ENCODE measurements around the gene THRAP3.

DNA sequence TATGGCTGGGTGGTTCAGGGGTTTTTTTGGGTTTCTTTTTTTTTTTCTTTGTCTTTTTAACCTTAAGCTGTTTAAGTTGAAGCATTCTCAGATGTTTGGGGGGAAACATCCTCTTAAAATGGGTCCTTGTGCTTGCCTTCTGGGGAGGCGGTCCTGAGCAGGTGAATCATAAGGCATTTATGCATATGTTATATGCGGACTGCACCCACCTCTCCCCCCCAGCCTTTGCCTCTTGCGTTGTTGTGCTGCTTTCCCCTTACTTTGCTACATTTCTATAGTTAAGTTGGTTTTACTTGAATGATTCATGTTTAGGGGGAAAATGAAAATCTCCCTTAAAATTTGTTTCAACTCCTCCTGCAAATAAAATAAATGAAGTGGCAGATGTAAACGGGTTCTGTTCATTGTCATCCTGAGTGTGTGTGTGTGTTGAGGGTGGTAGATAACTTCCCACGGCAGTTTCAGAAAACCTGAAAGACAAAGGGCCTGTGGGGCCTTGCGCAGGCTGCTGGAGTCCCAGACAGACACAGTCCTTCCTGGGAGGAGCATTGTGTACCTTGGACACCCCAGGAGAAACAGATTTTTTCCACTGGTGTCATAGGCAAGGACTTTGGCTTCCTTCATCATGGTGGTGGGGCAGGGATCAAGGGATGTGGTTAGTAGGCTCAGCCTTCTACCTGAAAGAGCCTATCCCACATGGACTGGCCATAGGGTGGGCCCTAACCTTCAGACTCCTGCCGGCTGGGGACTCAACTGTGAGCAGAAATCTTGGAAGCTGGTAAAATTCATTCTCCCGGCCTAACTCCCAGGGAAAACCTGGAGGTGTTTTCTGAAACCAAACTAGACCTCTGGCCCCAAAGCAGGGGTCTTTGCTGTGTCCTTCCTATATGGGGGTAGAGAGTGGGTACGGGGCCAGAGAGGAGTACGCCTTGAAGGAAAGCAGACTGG lies 81.0 kb downstream of the THRAP3 start:
- TF ChIP-seq EZH2 (IDR thresholded peaks at IDR 0.05) (no peak), POLR2AphosphoS5 (IDR thresholded peaks at IDR 0.05; ENCODE audit: borderline replicate concordance, low read depth, low read length) (no peak), FOXP2 (optimal IDR thresholded peaks at IDR 0.05; ENCODE audit: control extremely low read depth, extremely low read length, insufficient read depth) (no peak)
